K562 (cell line): Measurements from ENCODE around the gene GDAP2. TPM values are rescaled to one million over a fixed set of nuclear protein-coding genes. Genes with fewer than 3 reads are reported as not detected.

Experiments
- ASH1L ChIP-seq: fragments of 450-650 bp; IDR thresholded peaks from 2 replicates; pipeline ENCODE4 v1.6.1; 2018; ENCODE audit warnings: borderline replicate concordance, mild to moderate bottlenecking, low read depth; ENCODE audit not compliant: partially characterized antibody
- CCAR2 ChIP-seq: fragments of 200-400 bp; formaldehyde crosslinking; IDR thresholded peaks from 2 replicates; pipeline ENCODE4 v1.6.1; 2017; ENCODE audit warnings: mild to moderate bottlenecking, low read depth, low read length
- DDX20 ChIP-seq: fragments of 450-650 bp; IDR thresholded peaks from 2 replicates; pipeline ENCODE4 v1.6.1; 2016; ENCODE audit warnings: missing genetic modification characterization, low read depth, mild to moderate bottlenecking, missing compliant biosample characterization, moderate library complexity
- ETS2 ChIP-seq: IDR thresholded peaks from 2 replicates; pipeline ENCODE4 v1.6.1; 2016; ENCODE audit warnings: borderline replicate concordance, missing genetic modification characterization, mild to moderate bottlenecking, moderate library complexity, missing compliant biosample characterization; ENCODE audit not compliant: poor library complexity, severe bottlenecking
- GTF2F1 ChIP-seq: IDR thresholded peaks from 2 replicates; pipeline ENCODE4 v1.6.1; 2011; ENCODE audit warnings: low read depth, low read length, improper control_type of control experiment
- MLX ChIP-seq, 2 experiments: fragments of 450-650 bp in 1 of 2; sonication (generic) in 1 of 2; formaldehyde crosslinking; conservative IDR thresholded peaks; 2 replicates each; pipeline versions ENCODE4 v1.4.0 to v1.8.1; 2020 to 2022; ENCODE audit warnings: mild to moderate bottlenecking in 1 of 2, missing genetic modification reagents in 1 of 2
- MTA1 ChIP-seq: fragments of 450-650 bp; IDR thresholded peaks from 2 replicates; pipeline ENCODE4 v1.6.1; 2017; ENCODE audit warnings: borderline replicate concordance
- NCOR1 ChIP-seq: fragments of 450-650 bp; IDR thresholded peaks from 2 replicates; pipeline ENCODE4 v1.6.1; 2016; ENCODE audit warnings: mild to moderate bottlenecking, moderate library complexity
- PATZ1 ChIP-seq: fragments of 250-450 bp; sonication (Bioruptor Pico); IDR thresholded peaks from 2 replicates; pipeline ENCODE4 v1.5.0; 2020; ENCODE audit warnings: mild to moderate bottlenecking, borderline replicate concordance
- SMARCA5 ChIP-seq: fragments of 450-650 bp; IDR thresholded peaks from 2 replicates; pipeline ENCODE4 v1.6.1; 2016
- SMARCC2 ChIP-seq: fragments of 450-650 bp; IDR thresholded peaks from 2 replicates; pipeline ENCODE4 v1.6.1; 2017; ENCODE audit warnings: antibody characterized with exemption, moderate library complexity, mild to moderate bottlenecking, low read depth
- STAG1 ChIP-seq: sonication (generic); formaldehyde crosslinking; IDR thresholded peaks from 2 replicates; pipeline ENCODE4 v1.5.0; 2020; ENCODE audit warnings: missing genetic modification reagents, borderline replicate concordance
- ZNF133 ChIP-seq: fragments of 250-450 bp; sonication (Bioruptor Pico); IDR thresholded peaks from 2 replicates; pipeline ENCODE4 v1.4.0; 2020; ENCODE audit warnings: mild to moderate bottlenecking
- ZNF318 ChIP-seq, 2 experiments: fragments of 450-650 bp; IDR thresholded peaks; 2 replicates each; pipeline ENCODE4 v1.6.1; 2016; ENCODE audit warnings: mild to moderate bottlenecking in 2 of 2, borderline replicate concordance in 1 of 2, low read depth in 1 of 2, moderate library complexity in 1 of 2
- ZNF347 ChIP-seq: fragments of 450-650 bp; formaldehyde crosslinking; IDR thresholded peaks from 2 replicates; pipeline ENCODE4 v1.4.0; 2020; ENCODE audit warnings: low read depth, mild to moderate bottlenecking, moderate library complexity
- ZNF436 ChIP-seq: fragments of 250-450, 450-650 bp; sonication (Bioruptor Pico); formaldehyde crosslinking; IDR thresholded peaks from 2 replicates; pipeline ENCODE4 v1.7.0; 2020; ENCODE audit warnings: mild to moderate bottlenecking
- ZNF668 ChIP-seq: fragments of 250-450 bp; sonication (Bioruptor Pico); IDR thresholded peaks from 2 replicates; pipeline ENCODE4 v1.8.0; 2022; ENCODE audit warnings: mild to moderate bottlenecking, inconsistent platforms
- polyA plus RNA-seq, 8 experiments: library from polyadenylated mRNA; depleted of rRNA in 4 of 8; stranded (reverse) in 5 of 8; unstranded in 3 of 8; fragments of >200 nt; fragmentation: Nextera tagmentation in 2 of 8; fragmentation: Illumina TruSeq in 1 of 8; extraction: Ambion mirVana in 2 of 8; extraction: Trizol in 1 of 8; gene quantifications; 2 replicates each; pipeline versions ENCODE4 v1.2.1 to v1.2.3, GENCODE V29; 2011 to 2014; ENCODE audit warnings: inconsistent platforms in 1 of 8, missing spikeins in 1 of 8
- total RNA-seq, 7 experiments: library from RNA; depleted of rRNA in 6 of 7; stranded (reverse); fragments of >200 nt in 6 of 7; fragmentation: Illumina TruSeq in 2 of 7; extraction: Trizol in 2 of 7; gene quantifications; 2 replicates each; pipeline versions ENCODE4 v1.2.1 to v1.2.3, GENCODE V29; 2011 to 2021; ENCODE audit warnings: low replicate concordance in 1 of 7

Gene GDAP2
- total and polyA plus RNA-seq, 9 of the 15 experiments (the other 6 are each of a cell fraction or from before 2014, with no cell fraction given) = 4.1 to 23.1 (median 13.2) TPM

GRCh38 chr1:117929343-117930172 lies at the start of gene GDAP2, which contains the start of gene WDR3 (continued):
- TF ChIP-seq PATZ1 (CRISPR knock-in tag) = no peak
- no peak for TF ChIP-seq ZNF133 (CRISPR knock-in tag)
- no peak for TF ChIP-seq GTF2F1
- TF ChIP-seq ZNF668 (CRISPR knock-in tag) = no peak
- TF ChIP-seq ZNF318 (IDR thresholded peaks at IDR 0.05; ENCODE audit: borderline replicate concordance in 1 of 2, low read depth in 1 of 2) = no peak
- TF ChIP-seq SMARCC2 = no peak
- TF ChIP-seq ETS2 (tag) = no peak
- TF ChIP-seq ASH1L = peak; percentile 44
- no peak for TF ChIP-seq CCAR2
- TF ChIP-seq ZNF436 = no peak
- no peak for TF ChIP-seq NCOR1
- no peak for TF ChIP-seq SMARCA5
- TF ChIP-seq STAG1 (CRISPR knock-in tag) = peak; percentile 26; the same call in 1 of the 2 replicates
- TF ChIP-seq MTA1 = no peak
- TF ChIP-seq ZNF347 (CRISPR knock-in tag) = no peak
- no peak for TF ChIP-seq DDX20 (tag)
- no peak for TF ChIP-seq MLX (CRISPR knock-in tag; conservative IDR thresholded peaks at IDR 0.05)
